HG02763 (cell line): Measurements from ENCODE around the gene MSMB.
"Not testable (repeated sequence)": the region's sequence is repeated elsewhere in the genome, so short reads cannot be mapped to it uniquely, and the experiment has no call there.

Experiments used
- ATAC-seq: cut with Tn5 transposase; IDR thresholded peaks from one replicate; pipeline ENCODE4 v1.9.1; 2021; ENCODE audit warnings: mild to moderate bottlenecking, moderate library complexity; ENCODE audit not compliant: unreplicated experiment

Gene MSMB

DNA sequence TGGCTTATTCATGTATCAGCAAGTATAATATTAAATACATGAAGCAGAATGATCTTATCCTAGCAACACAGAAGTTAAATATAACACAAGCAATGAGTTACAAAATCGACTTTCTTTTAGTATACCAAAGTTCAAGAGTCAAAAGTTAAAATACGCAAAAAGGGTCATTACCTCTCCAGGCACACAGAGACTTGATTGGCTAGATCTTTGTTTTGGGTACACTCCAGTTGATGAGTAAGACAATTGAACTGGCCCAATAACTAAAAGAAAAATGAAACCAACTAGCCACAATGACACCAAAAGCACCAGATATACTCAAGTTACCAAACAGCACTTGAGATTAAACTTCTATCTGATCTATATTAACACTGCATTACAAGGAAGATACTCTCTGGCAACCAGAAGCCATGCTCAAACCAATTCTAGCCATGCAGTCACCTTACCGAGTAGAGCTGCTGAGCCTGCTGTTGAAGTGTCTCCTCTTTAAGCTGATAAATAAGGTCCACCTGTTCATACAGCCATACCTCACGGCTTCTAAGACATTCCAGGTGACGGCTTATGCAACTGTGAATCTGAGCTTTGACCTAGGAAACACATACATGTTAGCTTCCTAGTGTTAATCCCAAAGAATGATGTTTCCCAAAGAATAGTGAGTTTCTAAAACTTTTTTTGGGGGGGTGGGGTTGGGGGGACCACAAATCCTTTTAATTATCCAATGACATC, 31.2 kb downstream of the MSMB start:
- no peak for ATAC-seq

DNA sequence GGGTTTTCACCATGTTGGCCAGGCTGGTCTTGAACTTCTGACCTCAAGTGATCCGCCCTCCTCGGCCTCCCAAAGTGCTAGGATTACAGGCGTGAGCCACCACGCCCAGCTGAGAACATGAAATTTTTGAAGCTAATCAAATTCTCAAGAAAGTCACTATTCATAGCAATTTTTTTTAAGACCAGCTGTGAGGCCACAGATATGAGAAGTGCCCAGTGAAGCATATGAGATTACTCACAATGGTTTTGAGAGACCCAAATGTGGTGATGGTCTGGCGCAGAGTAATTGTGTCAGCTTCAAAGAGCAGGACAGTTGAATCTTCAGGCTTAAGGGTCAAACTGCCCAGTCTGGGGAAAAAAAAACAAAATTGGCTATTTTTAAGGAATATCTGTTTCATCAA, 31.9 kb downstream of the MSMB start:
- ATAC-seq = no peak

DNA sequence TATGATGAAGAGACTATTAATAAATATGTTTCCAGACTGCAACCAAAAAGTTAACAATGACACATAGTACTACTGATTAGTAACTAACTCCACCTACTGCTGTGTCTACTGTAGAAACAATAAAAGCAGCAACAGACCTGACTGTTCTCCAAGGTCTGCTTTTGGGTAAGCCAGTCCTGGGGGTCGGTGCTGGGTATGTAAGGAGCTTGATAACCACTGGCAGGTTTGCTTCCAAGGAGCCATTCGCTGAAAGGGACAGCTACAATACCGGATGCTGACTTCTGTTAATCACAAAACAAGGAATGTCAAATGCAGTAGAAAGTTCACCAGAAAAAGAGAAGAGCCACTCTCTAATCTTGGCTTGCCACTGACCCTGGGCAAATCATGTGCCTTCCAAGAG, 33.3 kb downstream of the MSMB start:
- no peak for ATAC-seq

DNA sequence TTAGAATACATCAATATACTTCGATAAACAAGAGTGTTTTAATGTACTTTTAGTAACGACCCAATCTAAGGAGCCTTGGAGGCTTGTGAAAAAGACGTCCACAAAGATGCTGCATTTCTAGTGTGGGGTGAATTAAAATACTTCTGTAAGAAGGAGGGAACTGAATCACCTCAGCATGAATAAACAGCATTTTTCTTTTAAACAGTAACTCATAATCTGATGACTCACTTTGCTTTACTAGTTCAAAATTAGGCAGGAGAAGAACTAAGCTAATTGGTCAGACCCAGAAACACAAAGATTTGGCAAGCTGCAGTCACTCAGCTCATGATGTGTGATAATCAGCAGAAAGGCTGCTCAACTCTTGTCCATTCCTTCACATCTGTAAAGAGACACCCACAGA, 39.9 kb downstream of the MSMB start:
- no peak for ATAC-seq

DNA sequence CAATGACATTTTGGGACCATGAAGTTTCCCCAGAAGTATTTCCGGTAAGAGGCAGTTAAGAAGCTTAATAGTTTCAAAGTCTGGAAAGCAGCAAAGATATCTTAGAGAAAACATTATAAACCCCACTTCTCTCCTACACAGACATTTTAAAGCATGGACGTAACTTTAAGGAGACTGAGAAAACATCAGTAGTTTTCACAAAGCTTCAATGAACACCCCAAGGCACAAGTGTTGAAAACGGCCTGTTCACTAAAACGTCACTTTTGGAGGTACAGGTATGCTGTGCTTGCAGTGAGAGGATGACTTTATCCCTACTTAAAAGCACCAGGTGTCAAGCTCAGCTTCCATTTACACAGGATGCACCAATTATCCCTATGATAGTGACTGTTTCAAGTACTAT, 40.7 kb downstream of the MSMB start:
- ATAC-seq = no peak

DNA sequence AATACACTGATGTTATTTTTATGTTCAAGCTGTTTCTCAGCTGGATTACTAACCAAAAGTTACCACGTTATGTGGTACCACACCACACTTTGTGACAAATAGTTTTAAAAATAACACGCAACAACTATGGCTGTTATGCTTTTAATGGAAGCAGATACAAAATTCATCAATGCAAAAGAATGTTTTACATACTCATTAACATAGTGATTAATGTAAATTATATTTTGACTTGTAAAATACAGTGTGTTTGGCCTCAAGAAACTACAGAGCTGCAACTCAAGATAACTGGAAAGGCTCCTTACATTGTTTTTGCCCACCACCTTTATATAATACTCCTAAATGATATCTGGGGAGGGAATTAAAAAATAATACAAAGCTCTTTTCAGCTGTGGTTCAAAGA, 41.1 kb downstream of the MSMB start:
- ATAC-seq = no peak

- ATAC-seq = no peak
Observed at GRCh38 chr10:46002916-46003693, 43.0 kb downstream of the MSMB start.

GRCh38 chr10:46002189-46002687, 43.8 kb downstream of the MSMB start:
- ATAC-seq = not testable (repeated sequence)

GRCh38 chr10:46001187-46001756, 44.8 kb downstream of the MSMB start:
- ATAC-seq = no peak

GRCh38 chr10:46000538-46000937, 45.5 kb downstream of the MSMB start:
- no peak for ATAC-seq

DNA sequence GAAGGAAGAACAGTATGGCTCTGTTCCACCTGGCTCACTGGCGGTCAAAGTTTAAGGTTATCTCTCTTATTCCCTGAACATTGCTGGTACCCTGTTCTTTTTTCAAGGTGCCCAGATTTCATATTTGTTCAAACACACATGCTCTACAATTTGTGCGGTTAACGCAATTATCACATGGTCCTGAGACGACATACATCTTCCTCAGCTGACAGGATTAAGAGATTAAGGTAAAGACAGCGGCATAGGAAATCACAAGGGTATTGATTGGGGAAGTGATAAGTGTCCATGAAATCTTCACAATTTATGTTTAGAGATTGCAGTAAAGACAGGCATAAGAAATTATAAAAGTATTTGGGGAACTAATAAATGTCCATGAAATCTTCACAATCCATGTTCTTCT, 46.1 kb downstream of the MSMB start:
- not testable (repeated sequence) for ATAC-seq

DNA sequence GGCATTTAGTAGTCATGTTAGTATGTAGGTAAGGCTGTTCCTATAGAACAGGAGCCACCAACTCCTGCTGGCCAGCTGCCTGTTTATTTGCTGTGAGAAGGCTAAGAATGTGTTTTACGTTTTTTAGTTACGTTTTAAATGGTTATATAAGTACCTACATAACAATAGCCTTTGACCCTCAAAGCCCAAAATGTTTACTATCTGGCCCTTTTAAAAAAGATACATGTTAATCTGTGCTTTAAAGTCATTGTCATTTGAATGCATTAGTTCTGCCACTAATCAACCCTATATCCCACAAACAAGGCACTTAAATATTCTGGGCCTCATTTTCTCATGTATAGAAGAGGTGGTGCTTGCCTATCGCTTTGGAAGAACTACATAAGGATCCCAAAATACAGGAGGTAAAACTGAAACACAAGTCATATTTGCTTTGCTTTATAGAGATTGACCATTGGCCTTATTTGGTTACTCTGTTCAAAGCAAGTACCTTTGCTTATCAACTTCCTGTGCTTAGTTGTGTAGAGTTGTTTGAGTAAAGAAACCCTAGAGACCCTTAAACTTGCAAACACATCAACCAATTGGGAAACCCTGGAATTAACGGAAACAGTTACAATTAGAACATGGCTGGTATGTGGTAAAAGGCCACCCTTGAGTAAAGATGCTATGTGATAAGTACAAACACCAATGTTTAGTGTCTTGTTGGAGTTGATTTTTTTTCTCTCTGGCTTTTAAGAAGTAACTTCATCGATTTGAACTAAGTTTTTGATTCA, 47.9 kb downstream of the MSMB start:
- ATAC-seq = no peak

- ATAC-seq = no peak
Observed at GRCh38 chr10:45997557-45997956, 48.5 kb downstream of the MSMB start.

- not testable (repeated sequence) for ATAC-seq
Observed at GRCh38 chr10:45985590-45985989, 60.5 kb downstream of the MSMB start.

DNA sequence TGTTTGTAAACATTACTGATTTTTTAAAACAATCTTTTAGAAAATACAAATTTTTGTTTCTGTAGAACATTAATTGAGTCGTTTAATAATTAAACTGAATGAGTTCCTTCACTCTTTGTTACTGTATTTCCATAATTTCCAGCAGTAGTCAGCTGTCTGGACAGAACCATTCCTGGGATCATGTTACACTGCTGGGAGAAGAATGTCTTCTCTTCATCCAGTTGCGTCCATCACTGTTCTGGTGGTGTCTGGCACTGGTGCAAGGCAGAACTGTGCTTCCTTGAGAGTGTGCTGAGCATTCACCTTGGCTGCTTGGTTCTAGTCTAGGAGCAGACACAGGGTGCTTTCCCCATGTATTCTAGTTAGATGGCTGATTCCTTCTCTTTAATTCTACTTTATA, 61.6 kb downstream of the MSMB start:
- ATAC-seq = not testable (repeated sequence)

DNA sequence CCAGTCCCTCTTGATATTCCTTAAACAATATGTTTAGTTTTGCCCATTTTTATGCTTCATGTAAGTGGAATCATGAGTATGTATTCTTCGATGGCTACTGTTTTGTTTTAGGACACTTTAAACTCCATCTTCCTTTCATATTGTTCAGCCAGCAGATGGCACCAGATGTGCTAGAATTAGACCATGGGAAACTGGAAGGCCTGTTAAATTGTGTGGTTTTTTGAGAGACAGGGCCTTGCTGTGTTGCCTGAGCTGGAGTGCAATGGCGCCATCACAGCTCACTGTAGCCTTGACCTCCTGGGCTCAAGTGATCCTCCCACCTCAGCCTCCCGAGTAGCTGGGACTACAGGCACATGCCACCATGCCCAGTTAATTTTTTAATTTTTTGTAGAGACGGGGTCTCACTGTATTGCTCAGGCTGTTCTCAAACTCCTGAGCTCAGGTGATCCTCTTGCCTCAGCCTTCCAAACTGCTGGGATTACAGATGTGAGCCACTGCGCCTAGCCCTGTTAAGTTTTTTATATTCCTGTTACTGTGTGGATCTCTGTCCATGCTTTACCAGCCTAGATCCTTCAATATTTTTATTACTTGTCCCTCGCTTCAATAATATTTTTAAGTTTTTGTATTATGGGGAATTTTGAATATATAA, 62.4 kb downstream of the MSMB start:
- not testable (repeated sequence) for ATAC-seq
